ENCODE measurements around the gene FBXO41. TPM values are rescaled to one million over a fixed set of nuclear protein-coding genes. Genes with fewer than 3 reads are reported as not detected.

FBXO41 gene
- total and polyA plus RNA-seq, 4 donors = 0.06 to 0.51 (median 0.38) TPM

GRCh38 chr2:73262108-73262651 is 22.1 kb downstream of the FBXO41 start:
- Histone ChIP-seq H3K4me3 (ENCODE audit: low read depth in 1 of 3, low read length in 3 of 3) (no peak overlapping the region), H3K4me1 (ENCODE audit: control insufficient read depth in 4 of 4, insufficient read depth in 4 of 4, low read length in 3 of 4) (no peaks in the 10 kb centered on the region), H3K9ac (ENCODE audit: low read depth in 1 of 2, low read length in 2 of 2) (no peak overlapping the region), H3K27me3 (ENCODE audit: control insufficient read depth in 4 of 4, insufficient read depth in 4 of 4, low read length in 3 of 4) (no peaks in the 10 kb centered on the region), H3K27ac (ENCODE audit: low read depth in 1 of 2, low read length in 2 of 2) (no peak overlapping the region), H3K36me3 (ENCODE audit: control insufficient read depth in 4 of 4, insufficient read depth in 3 of 4, low read depth in 1 of 4, low read length in 3 of 4) (no peaks in the 10 kb centered on the region), H3K9me3 (ENCODE audit: control insufficient read depth in 4 of 4, low read length in 3 of 4) (no peaks in the 10 kb centered on the region)
- WGBS = 79% methylated on average over 4 of the region's 4 CpGs
- TF ChIP-seq ATF3 (IDR thresholded peaks at IDR 0.05) (no peak), RXRA (IDR thresholded peaks at IDR 0.05) (no peak), ZBTB33 (IDR thresholded peaks at IDR 0.05) (no peak), MAX (IDR thresholded peaks at IDR 0.05) (no peak), YY1 (IDR thresholded peaks at IDR 0.05) (no peak)
- DNase-seq (ENCODE audit: low spot score) = no peak

GRCh38 chr2:73260338-73260984 is 23.8 kb downstream of the FBXO41 start:
- H3K27ac ChIP-seq (ENCODE audit: low read depth in 1 of 2, low read length in 2 of 2) = no peak overlapping the region
- no peak overlapping the region for H3K9ac ChIP-seq (ENCODE audit: low read depth in 1 of 2, low read length in 2 of 2)
- H3K9me3 ChIP-seq (ENCODE audit: control insufficient read depth in 4 of 4, low read length in 3 of 4) = no peaks in the 10 kb centered on the region
- WGBS = 31% methylated on average over 17 of the region's 17 CpGs
- H3K4me1 ChIP-seq (ENCODE audit: control insufficient read depth in 4 of 4, insufficient read depth in 4 of 4, low read length in 3 of 4) = no peaks in the 10 kb centered on the region
- TF ChIP-seq FOXA1 (IDR thresholded peaks at IDR 0.05) = no peak
- peak; percentile 36 for TF ChIP-seq CTCF (IDR thresholded peaks at IDR 0.05; ENCODE audit: low read depth, low read length, missing input control)
- peak; percentile 69 to 76 for TF ChIP-seq RAD21 (IDR thresholded peaks at IDR 0.05)
- no peak for TF ChIP-seq RXRA (IDR thresholded peaks at IDR 0.05)
- peak; percentile 65 for DNase-seq (ENCODE audit: low spot score)
- no peaks in the 10 kb centered on the region for H3K27me3 ChIP-seq (ENCODE audit: control insufficient read depth in 4 of 4, insufficient read depth in 4 of 4, low read length in 3 of 4)
- no peak overlapping the region for H3K4me3 ChIP-seq (ENCODE audit: low read depth in 1 of 3, low read length in 3 of 3)
- H3K36me3 ChIP-seq (ENCODE audit: control insufficient read depth in 4 of 4, insufficient read depth in 3 of 4, low read depth in 1 of 4, low read length in 3 of 4) = no peaks in the 10 kb centered on the region

GRCh38 chr2:73259704-73260337 is 24.5 kb downstream of the FBXO41 start:
- no peak overlapping the region for H3K27ac ChIP-seq (ENCODE audit: low read depth in 1 of 2, low read length in 2 of 2)
- no peak overlapping the region for H3K9ac ChIP-seq (ENCODE audit: low read depth in 1 of 2, low read length in 2 of 2)
- no peaks in the 10 kb centered on the region for H3K4me1 ChIP-seq (ENCODE audit: control insufficient read depth in 4 of 4, insufficient read depth in 4 of 4, low read length in 3 of 4)
- DNase-seq (ENCODE audit: low spot score) = no peak
- WGBS = 89% methylated on average over 4 of the region's 4 CpGs
- no peaks in the 10 kb centered on the region for H3K36me3 ChIP-seq (ENCODE audit: control insufficient read depth in 4 of 4, insufficient read depth in 3 of 4, low read depth in 1 of 4, low read length in 3 of 4)
- no peaks in the 10 kb centered on the region for H3K27me3 ChIP-seq (ENCODE audit: control insufficient read depth in 4 of 4, insufficient read depth in 4 of 4, low read length in 3 of 4)
- no peaks in the 10 kb centered on the region for H3K9me3 ChIP-seq (ENCODE audit: control insufficient read depth in 4 of 4, low read length in 3 of 4)
- H3K4me3 ChIP-seq (ENCODE audit: low read depth in 1 of 3, low read length in 3 of 3) = no peak overlapping the region
- TF ChIP-seq ZBTB33 (IDR thresholded peaks at IDR 0.05) (no peak), EGR1 (IDR thresholded peaks at IDR 0.05; ENCODE audit: low read depth in 2 of 2) (no peak), MAX (IDR thresholded peaks at IDR 0.05) (no peak), YY1 (IDR thresholded peaks at IDR 0.05) (no peak), RXRA (IDR thresholded peaks at IDR 0.05) (no peak), REST (IDR thresholded peaks at IDR 0.05) (no peak), ATF3 (IDR thresholded peaks at IDR 0.05) (no peak), JUND (IDR thresholded peaks at IDR 0.05) (no peak), FOXA2 (IDR thresholded peaks at IDR 0.05) (no peak)

Data from liver (tissue), 9 donors.